ENCODE results near the gene LCA5L.

LCA5L gene

GRCh38 chr21:39451332-39452206 is 6.0 kb upstream of the LCA5L start, which contains the start of gene SH3BGR:
Gene SH3BGR, plus strand, starts transcription at chr21:39451970. Its CDS starts 127 bp downstream, at chr21:39452097.
- no peak within 1 kb of the TSS for H3K9ac ChIP-seq (ENCODE audit: low read length)
- peaks cover 6% of the 10 kb centered on the region; the same call in 1 of the 2 replicates for H3K27me3 ChIP-seq (ENCODE audit: insufficient read depth, low read length)
- no peaks in the 10 kb centered on the region for H3K36me3 ChIP-seq (ENCODE audit: insufficient read depth, low read length)
- no peaks in the 10 kb centered on the region for H3K79me2 ChIP-seq (ENCODE audit: insufficient read depth, low read length)
- H3K9me2 ChIP-seq (ENCODE audit: low read depth, low read length) = no peaks in the 10 kb centered on the region
- TF ChIP-seq, protein P1, sequence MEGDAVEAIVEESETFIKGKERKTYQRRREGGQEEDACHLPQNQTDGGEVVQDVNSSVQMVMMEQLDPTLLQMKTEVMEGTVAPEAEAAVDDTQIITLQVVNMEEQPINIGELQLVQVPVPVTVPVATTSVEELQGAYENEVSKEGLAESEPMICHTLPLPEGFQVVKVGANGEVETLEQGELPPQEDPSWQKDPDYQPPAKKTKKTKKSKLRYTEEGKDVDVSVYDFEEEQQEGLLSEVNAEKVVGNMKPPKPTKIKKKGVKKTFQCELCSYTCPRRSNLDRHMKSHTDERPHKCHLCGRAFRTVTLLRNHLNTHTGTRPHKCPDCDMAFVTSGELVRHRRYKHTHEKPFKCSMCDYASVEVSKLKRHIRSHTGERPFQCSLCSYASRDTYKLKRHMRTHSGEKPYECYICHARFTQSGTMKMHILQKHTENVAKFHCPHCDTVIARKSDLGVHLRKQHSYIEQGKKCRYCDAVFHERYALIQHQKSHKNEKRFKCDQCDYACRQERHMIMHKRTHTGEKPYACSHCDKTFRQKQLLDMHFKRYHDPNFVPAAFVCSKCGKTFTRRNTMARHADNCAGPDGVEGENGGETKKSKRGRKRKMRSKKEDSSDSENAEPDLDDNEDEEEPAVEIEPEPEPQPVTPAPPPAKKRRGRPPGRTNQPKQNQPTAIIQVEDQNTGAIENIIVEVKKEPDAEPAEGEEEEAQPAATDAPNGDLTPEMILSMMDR (IDR thresholded peaks at IDR 0.05; ENCODE audit: low read length) = no peak
- no peak for TF ChIP-seq EZH2 (IDR thresholded peaks at IDR 0.05; ENCODE audit: borderline replicate concordance, low read length)
- no peak within 1 kb of the TSS for H3K4me2 ChIP-seq (ENCODE audit: low read length)
- H3K27ac ChIP-seq (ENCODE audit: low read depth, low read length, poor library complexity, severe bottlenecking) = no peak within 1 kb of the TSS
- H3K9me3 ChIP-seq (ENCODE audit: low read length) = no peaks in the 10 kb centered on the region
- H4K20me1 ChIP-seq (ENCODE audit: insufficient read depth, low read length) = no peaks in the 10 kb centered on the region
- H2AFZ ChIP-seq (ENCODE audit: low read length) = no peak within 1 kb of the TSS
- no peaks in the 10 kb centered on the region for H3F3A ChIP-seq (ENCODE audit: insufficient read depth, low read length)
- H3K4me3 ChIP-seq (ENCODE audit: low read depth, low read length, poor library complexity, severe bottlenecking) = no peak within 1 kb of the TSS
- peaks cover under 1% of the 10 kb centered on the region for H3K4me1 ChIP-seq (ENCODE audit: insufficient read depth, low read length, severe bottlenecking)

- Histone ChIP-seq H3K9ac (ENCODE audit: low read length) (no peak overlapping the region), H3K4me3 (ENCODE audit: low read depth, low read length, poor library complexity, severe bottlenecking) (no peak overlapping the region), H4K20me1 (ENCODE audit: insufficient read depth, low read length) (no peaks in the 10 kb centered on the region), H3K4me1 (ENCODE audit: insufficient read depth, low read length, severe bottlenecking) (peaks cover 16% of the 10 kb centered on the region), H3K27me3 (ENCODE audit: insufficient read depth, low read length) (0 out of 2 replicates have a peak, but pooled peaks cover 6% of the 10 kb centered on the region), H3K79me2 (ENCODE audit: insufficient read depth, low read length) (no peaks in the 10 kb centered on the region), H3F3A (ENCODE audit: insufficient read depth, low read length) (no peaks in the 10 kb centered on the region), H3K36me3 (ENCODE audit: insufficient read depth, low read length) (no peaks in the 10 kb centered on the region), H3K9me2 (ENCODE audit: low read depth, low read length) (no peaks in the 10 kb centered on the region), H2AFZ (ENCODE audit: low read length) (no peak overlapping the region), H3K9me3 (ENCODE audit: low read length) (no peaks in the 10 kb centered on the region), H3K27ac (ENCODE audit: low read depth, low read length, poor library complexity, severe bottlenecking) (no peak overlapping the region), H3K4me2 (ENCODE audit: low read length) (no peak overlapping the region)
- no peak for TF ChIP-seq EZH2 (IDR thresholded peaks at IDR 0.05; ENCODE audit: borderline replicate concordance, low read length)
- TF ChIP-seq, protein P1 (IDR thresholded peaks at IDR 0.05; ENCODE audit: low read length) = no peak
Measured at GRCh38 chr21:39447264-39447663, 1.7 kb upstream of the LCA5L start.

GRCh38 chr21:39444421-39445180 is 977 bp downstream of the LCA5L start:
- Histone ChIP-seq H3K36me3 (ENCODE audit: insufficient read depth, low read length) (no peaks in the 10 kb centered on the region), H3K79me2 (ENCODE audit: insufficient read depth, low read length) (no peaks in the 10 kb centered on the region), H3F3A (ENCODE audit: insufficient read depth, low read length) (no peaks in the 10 kb centered on the region), H2AFZ (ENCODE audit: low read length) (no peak overlapping the region), H3K27me3 (ENCODE audit: insufficient read depth, low read length) (0 out of 2 replicates have a peak, but pooled peaks cover 6% of the 10 kb centered on the region), H4K20me1 (ENCODE audit: insufficient read depth, low read length) (no peaks in the 10 kb centered on the region), H3K27ac (ENCODE audit: low read depth, low read length, poor library complexity, severe bottlenecking) (no peak overlapping the region), H3K9me3 (ENCODE audit: low read length) (no peaks in the 10 kb centered on the region), H3K4me2 (ENCODE audit: low read length) (peak overlapping the region; percentile 86), H3K9ac (ENCODE audit: low read length) (peak overlapping the region; percentile 73), H3K4me1 (ENCODE audit: insufficient read depth, low read length, severe bottlenecking) (peaks cover 16% of the 10 kb centered on the region), H3K4me3 (ENCODE audit: low read depth, low read length, poor library complexity, severe bottlenecking) (peak overlapping the region; percentile 75), H3K9me2 (ENCODE audit: low read depth, low read length) (no peaks in the 10 kb centered on the region)
- TF ChIP-seq, protein P1 (IDR thresholded peaks at IDR 0.05; ENCODE audit: low read length) = no peak
- no peak for TF ChIP-seq EZH2 (IDR thresholded peaks at IDR 0.05; ENCODE audit: borderline replicate concordance, low read length)
